Hepatocyte (in vitro differentiated cells): Measurements from ENCODE around the gene STAT2. TPM values are rescaled to one million over a fixed set of nuclear protein-coding genes. Genes with fewer than 3 reads are reported as not detected.
A peak's percentile ranks its signal among the peaks of the same experiment; 100 is the strongest.

Source experiments
- DNase-seq: peaks from one replicate; pipeline ENCODE4 v3.0.0-alpha.2; 2016; ENCODE audit warnings: low spot score
- H2AFZ ChIP-seq: fragments of 200-600 bp; sonication (generic); 2 replicates; pipeline ENCODE4 v1.6.0; 2016; ENCODE audit warnings: antibody characterized with exemption, mild to moderate bottlenecking
- H3K27ac ChIP-seq: fragments of 200-600 bp; sonication (generic); 2 replicates; pipeline ENCODE4 v1.5.1; 2016; ENCODE audit warnings: mild to moderate bottlenecking
- H3K27me3 ChIP-seq: fragments of 200-600 bp; sonication (generic); 2 replicates; pipeline ENCODE4 v1.6.1; 2016
- H3K36me3 ChIP-seq: fragments of 200-600 bp; sonication (generic); replicated peaks from 2 replicates; pipeline ENCODE4 v1.5.1; 2016; ENCODE audit warnings: low read depth; ENCODE audit not compliant: insufficient read depth
- H3K4me1 ChIP-seq: fragments of 200-600 bp; sonication (generic); 2 replicates; pipeline ENCODE4 v1.5.1; 2016; ENCODE audit warnings: mild to moderate bottlenecking, moderate library complexity; ENCODE audit not compliant: insufficient read depth
- H3K4me2 ChIP-seq: fragments of 200-600 bp; sonication (generic); 2 replicates; pipeline ENCODE4 v1.6.0; 2016
- H3K4me3 ChIP-seq: fragments of 200-600 bp; sonication (generic); 2 replicates; pipeline ENCODE4 v1.5.1; 2016; ENCODE audit warnings: mild to moderate bottlenecking
- H3K79me2 ChIP-seq: fragments of 200-600 bp; sonication (generic); 2 replicates; pipeline ENCODE4 v1.6.0; 2017; ENCODE audit warnings: mild to moderate bottlenecking
- H3K9me2 ChIP-seq: fragments of 200-600 bp; sonication (generic); replicated peaks from 2 replicates; pipeline ENCODE4 v1.6.0; 2017; ENCODE audit warnings: mild to moderate bottlenecking; ENCODE audit not compliant: insufficient read depth
- H3K9me3 ChIP-seq: fragments of 200-600 bp; sonication (generic); 2 replicates; pipeline ENCODE4 v1.5.1; 2016; ENCODE audit warnings: low read depth, mild to moderate bottlenecking
- H4K20me1 ChIP-seq: fragments of 200-600 bp; sonication (generic); 2 replicates; pipeline ENCODE4 v1.6.0; 2016; ENCODE audit warnings: mild to moderate bottlenecking; ENCODE audit not compliant: insufficient read depth, poor library complexity, severe bottlenecking
- CTCF ChIP-seq: fragments of 200-600 bp; sonication (generic); IDR thresholded peaks from 2 replicates; pipeline ENCODE4 v1.5.1; 2016; ENCODE audit warnings: antibody characterized with exemption, mild to moderate bottlenecking; ENCODE audit not compliant: poor library complexity
- EZH2 ChIP-seq: fragments of 200-600 bp; sonication (generic); IDR thresholded peaks from 2 replicates; pipeline ENCODE4 v1.6.1; 2016; ENCODE audit warnings: antibody characterized with exemption, mild to moderate bottlenecking, borderline replicate concordance
- EZH2phosphoT487 ChIP-seq: fragments of 200-600 bp; sonication (generic); IDR thresholded peaks from one replicate; pipeline ENCODE4 v1.6.1; 2018; ENCODE audit warnings: antibody characterized with exemption, mild to moderate bottlenecking, low read depth, moderate library complexity; ENCODE audit not compliant: unreplicated experiment, severe bottlenecking
- WGBS: methylation state at CpG from one replicate; pipeline ENCODE4 v1.1.6; 2016; ENCODE audit warnings: low lambda C conversion rate; ENCODE audit errors: missing lambda C conversion rate; 5-methylcytosine and 5-hydroxymethylcytosine counted together
- polyA plus RNA-seq: library from polyadenylated mRNA; unstranded; fragments of >200 nt; fragmentation: Nextera tagmentation; extraction: Ambion mirVana; gene quantifications from 2 replicates; pipeline ENCODE4 v1.2.1, GENCODE V29; 2016
- total RNA-seq: library from RNA; depleted of rRNA; stranded (reverse); fragments of >200 nt; gene quantifications from 2 replicates; pipeline ENCODE4 v1.2.3, GENCODE V29; 2014

STAT2 gene
- total and polyA plus RNA-seq, 2 experiments from 2014 or later, result 90.1 to 157 TPM

DNA sequence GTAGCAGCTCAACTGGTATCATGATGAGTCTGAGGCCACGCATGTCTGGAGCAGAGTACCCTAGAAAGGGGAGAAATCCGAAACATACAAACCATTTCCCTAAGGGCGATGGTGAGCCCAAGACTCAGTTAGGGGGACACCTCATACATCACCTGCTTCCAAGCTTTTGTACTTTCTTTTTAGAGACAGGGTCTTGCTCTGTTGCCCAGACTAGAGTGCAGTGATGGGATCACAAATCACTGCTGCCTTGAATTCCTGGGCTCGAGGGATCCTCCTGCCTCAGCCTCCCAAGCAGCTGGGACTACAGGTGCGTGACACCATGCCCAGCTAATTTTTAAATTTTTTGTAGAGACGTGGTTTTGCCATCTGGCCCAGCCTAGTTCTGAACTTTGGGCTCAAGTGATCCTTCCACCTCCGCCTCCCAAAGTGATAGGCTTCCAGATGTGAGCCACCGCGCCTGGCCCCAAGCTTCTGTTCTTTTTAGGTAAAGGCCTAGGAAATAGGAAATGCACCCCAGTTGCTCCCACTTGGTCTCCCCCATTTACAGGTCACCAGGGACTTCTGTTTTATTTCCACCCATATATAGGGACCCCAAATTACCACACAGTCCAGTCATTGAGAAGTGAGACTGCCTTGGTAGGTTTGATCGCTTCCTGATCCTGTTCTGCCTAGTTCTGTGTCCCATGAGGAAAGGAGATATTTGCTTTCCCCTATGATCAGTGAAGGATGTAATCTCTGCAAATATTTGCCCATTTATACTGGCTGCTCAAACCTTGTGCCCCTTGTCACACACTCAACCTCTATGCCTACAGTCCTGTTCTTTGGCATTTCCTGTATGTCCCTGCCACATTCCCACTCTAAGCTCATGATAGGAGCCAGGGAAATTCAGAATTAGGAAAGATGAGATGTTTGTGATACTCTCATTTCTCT is 2.5 kb upstream of the STAT2 start, which contains the start of gene APOF:
Gene APOF, minus strand, starts transcription at position 728 of the 930 bp plus-strand sequence. Its CDS starts 112 bp downstream, at position 616.
- WGBS, result 91% methylated on average over 10 of the region's 10 CpGs
- peaks cover 23% of the 10 kb centered on the region for H3K79me2 ChIP-seq
- no peak for TF ChIP-seq EZH2
- TF ChIP-seq EZH2phosphoT487, result no peak
- TF ChIP-seq CTCF, result no peak
- H3K36me3 ChIP-seq, result no peaks in the 10 kb centered on the region
- H4K20me1 ChIP-seq, result no peaks in the 10 kb centered on the region
- H3K27me3 ChIP-seq, result no peaks in the 10 kb centered on the region
- no peak for DNase-seq
- no peak within 1 kb of the TSS for H2AFZ ChIP-seq
- no peaks in the 10 kb centered on the region for H3K9me2 ChIP-seq
- no peaks in the 10 kb centered on the region for H3K9me3 ChIP-seq
- H3K4me1 ChIP-seq, result no peaks in the 10 kb centered on the region
- H3K27ac ChIP-seq, result no peak within 1 kb of the TSS
- no peak within 1 kb of the TSS for H3K4me3 ChIP-seq
- no peak within 1 kb of the TSS for H3K4me2 ChIP-seq

DNA sequence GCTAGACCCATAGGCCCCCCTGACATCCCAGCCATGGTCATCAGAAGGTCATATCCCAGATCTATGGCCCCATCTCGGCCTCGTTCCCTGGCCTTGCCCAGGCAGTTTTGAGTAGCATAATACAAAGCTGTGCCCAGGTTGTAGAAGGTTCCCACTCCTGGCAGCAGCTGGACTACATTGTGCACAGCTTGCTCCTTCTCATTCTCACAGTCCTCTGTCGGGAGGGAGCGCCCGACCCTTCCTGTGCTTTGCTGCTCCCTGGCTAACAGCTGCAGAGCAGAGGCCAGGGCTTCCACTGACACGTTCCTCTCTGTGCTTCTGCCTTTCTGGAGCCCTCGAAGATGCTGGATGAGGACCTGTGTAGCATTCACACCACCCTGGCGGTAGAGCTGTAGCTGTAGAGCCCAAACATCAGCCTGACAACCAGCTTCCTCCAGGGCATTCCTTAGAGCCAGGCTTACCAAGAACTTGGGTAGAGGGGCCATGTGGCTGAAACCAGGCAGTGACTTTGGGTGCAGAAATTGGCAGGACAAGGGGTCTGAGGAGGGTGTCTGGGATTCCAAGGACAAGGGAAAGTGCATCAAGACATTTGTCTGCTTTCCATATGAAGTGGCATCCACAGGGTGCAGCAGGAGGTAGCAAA is 1.7 kb upstream of the STAT2 start:
- no peak overlapping the region for H3K4me2 ChIP-seq
- H3K4me1 ChIP-seq, result no peaks in the 10 kb centered on the region
- H3K27ac ChIP-seq, result no peak overlapping the region
- WGBS, result 92% methylated on average over 8 of the region's 8 CpGs
- H3K4me3 ChIP-seq, result no peak overlapping the region
- no peaks in the 10 kb centered on the region for H3K36me3 ChIP-seq
- H3K79me2 ChIP-seq, result peaks cover 24% of the 10 kb centered on the region
- H2AFZ ChIP-seq, result no peak overlapping the region
- H3K27me3 ChIP-seq, result no peaks in the 10 kb centered on the region
- H3K9me2 ChIP-seq, result no peaks in the 10 kb centered on the region
- no peaks in the 10 kb centered on the region for H4K20me1 ChIP-seq
- TF ChIP-seq EZH2, result no peak
- no peak for TF ChIP-seq EZH2phosphoT487
- no peak for TF ChIP-seq CTCF
- no peak for DNase-seq
- no peaks in the 10 kb centered on the region for H3K9me3 ChIP-seq

GRCh38 chr12:56358836-56359532 is 923 bp downstream of the STAT2 start:
- Histone ChIP-seq H3K4me1 (no peaks in the 10 kb centered on the region), H3K27me3 (no peaks in the 10 kb centered on the region), H3K79me2 (peaks cover 24% of the 10 kb centered on the region), H3K9me3 (no peaks in the 10 kb centered on the region), H3K4me2 (peak overlapping the region; percentile 80), H2AFZ (peak overlapping the region; percentile 8), H4K20me1 (no peaks in the 10 kb centered on the region), H3K27ac (peak overlapping the region; percentile 72), H3K4me3 (peak overlapping the region; percentile 48), H3K36me3 (no peaks in the 10 kb centered on the region), H3K9me2 (no peaks in the 10 kb centered on the region)
- no peak for DNase-seq
- 13% methylated on average over 1 of the region's 1 CpG for WGBS
- TF ChIP-seq CTCF, result no peak
- no peak for TF ChIP-seq EZH2phosphoT487
- no peak for TF ChIP-seq EZH2
